Brain microvascular endothelial cell (primary cell): ENCODE results near the gene PPP1CB.

Source experiments
- DNase-seq: peaks from one replicate; pipeline ENCODE4 v3.0.0-alpha.2; 2020
- H3K27ac ChIP-seq: fragments of 250-450 bp; sonication (Bioruptor Pico); 2 replicates; pipeline ENCODE4 v1.5.1; 2020; ENCODE audit warnings: mild to moderate bottlenecking, moderate library complexity
- H3K27me3 ChIP-seq: fragments of 250-450 bp; sonication (Bioruptor Pico); replicated peaks from 2 replicates; pipeline ENCODE4 v1.5.1; 2020; ENCODE audit warnings: mild to moderate bottlenecking
- H3K36me3 ChIP-seq: fragments of 250-450 bp; sonication (Bioruptor Pico); replicated peaks from 2 replicates; pipeline ENCODE4 v1.5.1; 2020; ENCODE audit warnings: mild to moderate bottlenecking
- H3K4me3 ChIP-seq: 2 replicates; pipeline ENCODE4 v1.5.1; 2011; ENCODE audit warnings: low read depth, mild to moderate bottlenecking, control low read depth, low read length, moderate library complexity
- in situ Hi-C: cut with HindIII; loops from 2 replicates; pipeline ENCODE4 v1.10.0; 2017; ENCODE audit warnings: low sequenced_read_pairs, low pct_ligation_motif_present
- TF ChIP-seq, protein P1 (sequence below): IDR thresholded peaks from 2 replicates; pipeline ENCODE4 v1.5.1; 2011; ENCODE audit warnings: low read depth, mild to moderate bottlenecking, moderate library complexity, low read length, control low read depth, inconsistent platforms; ENCODE audit errors: missing control alignments

The PPP1CB gene

DNA sequence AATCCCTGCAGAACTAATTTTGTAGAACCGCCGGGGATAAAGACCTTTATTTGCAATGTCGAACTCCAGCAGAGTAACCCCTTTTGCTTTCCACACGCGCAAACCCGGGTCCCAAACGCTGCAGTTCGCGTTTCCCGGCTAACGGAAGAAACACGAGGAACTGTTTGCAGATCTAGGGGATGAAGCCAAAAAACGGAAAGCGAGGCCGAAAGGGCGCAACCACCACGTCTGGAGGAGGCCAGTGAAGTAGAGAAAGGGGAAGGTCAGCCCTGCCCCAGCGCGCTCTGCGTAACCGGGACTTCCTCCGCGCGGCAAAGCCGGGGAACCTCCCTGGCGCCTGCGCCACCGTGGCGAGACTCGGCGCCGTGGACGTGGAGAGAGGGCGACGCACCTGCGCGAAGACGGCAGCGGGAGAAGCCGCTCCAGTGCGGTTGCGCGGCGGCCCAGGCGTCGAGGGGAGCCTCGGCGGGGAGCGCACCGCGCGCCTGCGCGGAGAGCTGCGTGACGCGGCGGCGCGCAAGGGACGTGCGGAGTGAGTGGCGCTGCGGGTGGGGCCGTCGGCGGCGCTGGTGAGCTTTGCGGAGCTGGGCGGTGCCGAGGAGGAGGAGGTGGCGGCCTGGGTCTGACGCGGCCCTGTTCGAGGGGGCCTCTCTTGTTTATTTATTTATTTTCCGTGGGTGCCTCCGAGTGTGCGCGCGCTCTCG is at the start of gene PPP1CB:
TSS of gene PPP1CB (plus strand) at position 579 of the 704 bp plus-strand sequence. CDS start 295 bp downstream, outside the sequence.
- peak within 1 kb of the TSS; percentile 94 for H3K4me3 ChIP-seq

DNA sequence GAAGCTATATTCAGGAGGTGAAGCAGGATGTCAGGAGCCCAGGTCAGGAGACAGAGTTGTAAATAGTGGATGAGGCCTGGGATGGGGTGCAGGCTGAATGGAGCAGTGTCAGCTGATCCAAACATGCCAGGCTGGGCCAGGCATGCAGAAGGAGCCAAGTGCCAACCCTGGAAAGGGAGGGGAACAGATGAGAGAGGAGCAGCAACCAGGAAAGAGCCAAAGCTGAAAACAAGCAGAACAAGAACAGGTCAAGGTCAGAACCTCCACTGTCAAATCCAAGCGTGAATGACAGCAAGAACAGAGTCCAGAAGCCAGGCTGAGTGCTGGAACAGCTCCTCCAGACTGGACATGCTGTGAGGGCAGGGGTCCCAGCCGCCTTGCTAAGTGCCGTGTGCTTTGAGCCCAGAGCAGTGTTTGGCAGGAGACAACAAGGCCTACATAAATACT is 49.2 kb upstream of the PPP1CB start:
- Histone ChIP-seq H3K4me3 (no peak overlapping the region), H3K27me3 (no peaks in the 10 kb centered on the region), H3K27ac (no peak overlapping the region), H3K36me3 (no peaks in the 10 kb centered on the region)
- no peak for DNase-seq
- in situ Hi-C loops = no loop called here
- TF ChIP-seq, protein P1, sequence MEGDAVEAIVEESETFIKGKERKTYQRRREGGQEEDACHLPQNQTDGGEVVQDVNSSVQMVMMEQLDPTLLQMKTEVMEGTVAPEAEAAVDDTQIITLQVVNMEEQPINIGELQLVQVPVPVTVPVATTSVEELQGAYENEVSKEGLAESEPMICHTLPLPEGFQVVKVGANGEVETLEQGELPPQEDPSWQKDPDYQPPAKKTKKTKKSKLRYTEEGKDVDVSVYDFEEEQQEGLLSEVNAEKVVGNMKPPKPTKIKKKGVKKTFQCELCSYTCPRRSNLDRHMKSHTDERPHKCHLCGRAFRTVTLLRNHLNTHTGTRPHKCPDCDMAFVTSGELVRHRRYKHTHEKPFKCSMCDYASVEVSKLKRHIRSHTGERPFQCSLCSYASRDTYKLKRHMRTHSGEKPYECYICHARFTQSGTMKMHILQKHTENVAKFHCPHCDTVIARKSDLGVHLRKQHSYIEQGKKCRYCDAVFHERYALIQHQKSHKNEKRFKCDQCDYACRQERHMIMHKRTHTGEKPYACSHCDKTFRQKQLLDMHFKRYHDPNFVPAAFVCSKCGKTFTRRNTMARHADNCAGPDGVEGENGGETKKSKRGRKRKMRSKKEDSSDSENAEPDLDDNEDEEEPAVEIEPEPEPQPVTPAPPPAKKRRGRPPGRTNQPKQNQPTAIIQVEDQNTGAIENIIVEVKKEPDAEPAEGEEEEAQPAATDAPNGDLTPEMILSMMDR = no peak

More for the DNA sequence above, at the start of gene PPP1CB:
- Histone ChIP-seq H3K27me3 (no peaks in the 10 kb centered on the region), H3K27ac (peak within 1 kb of the TSS; percentile 95), H3K36me3 (peaks cover 4% of the 10 kb centered on the region)
- peak; percentile 90 for DNase-seq
- TF ChIP-seq, protein P1 = peak; percentile 22
- in situ Hi-C loops = no loop called here

DNA sequence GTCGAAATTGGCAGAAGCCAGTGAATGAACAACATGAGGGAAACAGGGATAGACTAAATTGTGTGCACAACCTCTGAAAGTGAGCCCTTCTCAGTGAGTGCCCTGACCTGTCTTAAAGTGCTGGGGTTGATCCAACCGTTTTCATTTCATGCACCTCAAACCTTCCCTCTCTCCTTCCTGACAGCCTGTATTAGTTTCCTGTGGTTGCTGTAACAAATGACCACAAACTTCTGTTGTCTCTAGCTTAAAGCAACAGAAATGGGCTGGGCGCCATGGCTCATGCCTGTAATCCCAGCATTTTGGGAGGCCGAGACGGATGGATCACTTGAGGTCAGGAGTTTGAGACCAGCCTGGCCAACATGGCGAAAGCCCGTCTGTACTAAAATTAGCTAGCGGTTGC is 48.8 kb upstream of the PPP1CB start:
- H3K27ac ChIP-seq = no peak overlapping the region
- no peak overlapping the region for H3K4me3 ChIP-seq
- in situ Hi-C loops = no loop called here
- TF ChIP-seq, protein P1 = no peak
- no peaks in the 10 kb centered on the region for H3K36me3 ChIP-seq
- no peak for DNase-seq
- no peaks in the 10 kb centered on the region for H3K27me3 ChIP-seq

DNA sequence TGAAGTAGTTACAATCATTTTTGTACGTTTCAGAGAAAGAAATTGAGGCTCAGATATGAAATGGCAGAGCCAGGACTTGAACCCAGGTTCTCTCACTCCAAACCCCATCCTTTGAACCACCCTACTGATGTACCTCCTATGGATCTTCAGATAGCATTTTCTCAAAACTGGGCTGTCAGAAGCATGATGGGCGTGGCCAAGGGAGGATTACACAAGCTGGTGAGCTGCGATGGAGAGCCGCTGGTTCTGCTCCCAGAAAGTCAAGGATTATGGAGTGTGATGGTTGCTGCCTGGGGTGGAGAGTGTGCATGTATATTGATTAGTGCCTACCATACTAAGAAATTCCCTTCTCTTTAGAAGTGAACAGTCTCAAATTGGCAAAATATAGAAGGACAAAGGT is 47.0 kb upstream of the PPP1CB start:
- Histone ChIP-seq H3K27ac (no peak overlapping the region), H3K4me3 (no peak overlapping the region), H3K27me3 (no peaks in the 10 kb centered on the region), H3K36me3 (no peaks in the 10 kb centered on the region)
- TF ChIP-seq, protein P1 = no peak
- no peak for DNase-seq
- in situ Hi-C loops = no loop called here

DNA sequence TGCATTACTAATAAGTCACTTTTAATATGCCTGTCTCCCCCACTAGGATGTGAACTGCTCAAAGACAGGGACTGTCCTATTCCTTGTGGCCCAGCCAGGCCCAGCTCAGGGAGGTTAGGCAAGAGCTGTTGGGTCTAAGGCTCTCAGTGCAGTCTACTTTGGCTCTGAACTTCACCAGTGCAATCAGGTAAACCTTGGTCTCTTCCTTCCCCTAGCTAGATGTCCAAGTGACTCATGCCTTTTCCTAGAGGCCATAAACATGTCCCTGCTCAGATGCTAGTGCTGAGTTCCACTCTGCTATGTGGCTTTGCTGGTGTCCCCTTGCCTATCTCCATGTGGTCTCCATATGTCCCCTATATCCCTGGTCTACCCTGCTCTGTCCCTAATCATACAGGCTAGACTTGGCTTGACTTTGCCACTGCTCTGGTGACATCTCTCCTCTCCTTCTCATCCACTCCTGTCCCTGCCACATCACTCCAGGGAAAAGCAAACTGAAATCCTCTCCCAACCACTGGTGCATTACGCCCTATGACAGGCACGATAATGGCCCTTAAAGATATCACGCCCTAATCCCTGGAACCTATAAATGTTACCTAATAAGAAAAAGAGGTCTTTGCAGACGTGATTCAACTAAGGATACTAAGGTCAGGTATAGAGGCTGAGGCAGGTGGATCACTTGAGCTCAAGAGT is 45.7 kb upstream of the PPP1CB start:
- no peaks in the 10 kb centered on the region for H3K36me3 ChIP-seq
- no peak for DNase-seq
- no peak overlapping the region for H3K27ac ChIP-seq
- no peaks in the 10 kb centered on the region for H3K27me3 ChIP-seq
- in situ Hi-C loops = no loop called here
- no peak overlapping the region for H3K4me3 ChIP-seq
- TF ChIP-seq, protein P1 = no peak
